Thymus (tissue), 11 donors: ENCODE results near the gene DNAJC30. TPM values are rescaled to one million over a fixed set of nuclear protein-coding genes. Genes with fewer than 3 reads are reported as not detected.
A peak's percentile ranks its signal among the peaks of the same experiment; 100 is the strongest.

ENCODE experiments used
- DNase-seq, 9 donors: peaks; one replicate each; pipeline ENCODE4 v3.0.0-alpha.2; 2013; ENCODE audit warnings: low spot score in 9 of 9, low read depth in 6 of 9, missing footprints in 1 of 9
- H3K27ac ChIP-seq, 2 donors: one replicate each; pipeline ENCODE4 v1.5.1; 2013; ENCODE audit warnings: control low read depth in 1 of 2, low read depth in 1 of 2, low read length in 1 of 2, mild to moderate bottlenecking in 1 of 2, moderate library complexity in 1 of 2
- H3K27me3 ChIP-seq, 2 donors: one replicate each; pipeline ENCODE4 v1.5.1; 2013; ENCODE audit warnings: low read length in 1 of 2; ENCODE audit not compliant: control insufficient read depth in 2 of 2, insufficient read depth in 1 of 2
- H3K36me3 ChIP-seq, 2 donors: one replicate each; pipeline ENCODE4 v1.5.1; 2013; ENCODE audit warnings: low read length in 1 of 2, mild to moderate bottlenecking in 1 of 2, moderate library complexity in 1 of 2; ENCODE audit not compliant: control insufficient read depth in 2 of 2, insufficient read depth in 2 of 2
- H3K4me1 ChIP-seq, 2 donors: one replicate each; pipeline ENCODE4 v1.5.1; 2013; ENCODE audit warnings: low read length in 2 of 2; ENCODE audit not compliant: control insufficient read depth in 2 of 2, insufficient read depth in 2 of 2
- H3K4me3 ChIP-seq, 2 donors: one replicate each; pipeline ENCODE4 v1.5.1; 2013; ENCODE audit warnings: low read length in 2 of 2, control low read depth in 1 of 2, mild to moderate bottlenecking in 1 of 2
- H3K9me3 ChIP-seq, 2 donors: one replicate each; pipeline ENCODE4 v1.5.1; 2013; ENCODE audit warnings: low read length in 1 of 2, mild to moderate bottlenecking in 1 of 2; ENCODE audit not compliant: control insufficient read depth in 2 of 2, insufficient read depth in 1 of 2
- WGBS: extraction: QIAGEN DNeasy Blood & Tissue Kit; methylation state at CpG from one replicate; pipeline ENCODE4 v1.1.7; 2013; 5-methylcytosine and 5-hydroxymethylcytosine counted together
- polyA plus RNA-seq: library from polyadenylated mRNA; stranded (reverse); fragments of 200-250 nt; gene quantifications from one replicate; pipeline ENCODE4 v1.2.3, GENCODE V29; 2013
- total RNA-seq: library from RNA; stranded (reverse); fragments of 120-200 nt; gene quantifications from one replicate; pipeline ENCODE4 v1.2.4, GENCODE V29; 2013
- donor health status: healthy.

Gene DNAJC30
- total and polyA plus RNA-seq, 2 donors, result 3.7 to 8.0 TPM

GRCh38 chr7:73649576-73649975, 33.7 kb downstream of the DNAJC30 start:
- no peak for DNase-seq
- 33% methylated on average over 9 of the region's 9 CpGs for WGBS
- H3K27me3 ChIP-seq, result peaks cover 18 to 74% of the 10 kb centered on the region in 2 donors

GRCh38 chr7:73648593-73649332, 34.5 kb downstream of the DNAJC30 start:
- Histone ChIP-seq H3K4me1 (peaks cover 0 to 2% of the 10 kb centered on the region in 2 donors), H3K27me3 (peaks cover 18 to 77% of the 10 kb centered on the region in 2 donors), H3K4me3 (no peak overlapping the region), H3K36me3 (no peaks in the 10 kb centered on the region), H3K9me3 (no peaks in the 10 kb centered on the region), H3K27ac (no peak overlapping the region)
- WGBS, result 60% methylated on average over 1 of the region's 1 CpG
- no peak for DNase-seq

More at GRCh38 chr7:73649576-73649975, 33.7 kb downstream of the DNAJC30 start:
- no peaks in the 10 kb centered on the region for H3K9me3 ChIP-seq
- no peak overlapping the region for H3K4me3 ChIP-seq
- H3K4me1 ChIP-seq, result peaks cover 0 to 2% of the 10 kb centered on the region in 2 donors
- H3K36me3 ChIP-seq, result no peaks in the 10 kb centered on the region
- no peak overlapping the region for H3K27ac ChIP-seq

GRCh38 chr7:73647725-73648592, 35.3 kb downstream of the DNAJC30 start:
- H3K36me3 ChIP-seq, result no peaks in the 10 kb centered on the region
- WGBS, result 3% methylated on average over 62 of the region's 62 CpGs
- H3K9me3 ChIP-seq, result peaks cover 0 to under 1% of the 10 kb centered on the region in 2 donors
- peaks cover 18 to 77% of the 10 kb centered on the region in 2 donors for H3K27me3 ChIP-seq
- DNase-seq, result peak in 2 of 9 donors; percentile 11 to 13
- H3K4me1 ChIP-seq, result peaks cover 0 to 2% of the 10 kb centered on the region in 2 donors
- H3K27ac ChIP-seq, result no peak overlapping the region
- peak overlapping the region in 1 of 2 donors; percentile 36 for H3K4me3 ChIP-seq

- Histone ChIP-seq H3K4me3 (no peak overlapping the region), H3K36me3 (no peaks in the 10 kb centered on the region), H3K27ac (no peak overlapping the region), H3K27me3 (peaks cover 18 to 71% of the 10 kb centered on the region in 2 donors), H3K9me3 (peaks cover 0 to 10% of the 10 kb centered on the region in 2 donors), H3K4me1 (peaks cover 0 to 2% of the 10 kb centered on the region in 2 donors)
- 46% methylated on average over 16 of the region's 16 CpGs for WGBS
- no peak for DNase-seq
Measured at GRCh38 chr7:73646785-73647724, 36.2 kb downstream of the DNAJC30 start.

GRCh38 chr7:73645643-73646174, 37.5 kb downstream of the DNAJC30 start:
- H3K9me3 ChIP-seq, result peaks cover 3 to 21% of the 10 kb centered on the region in 2 donors
- peaks cover 0 to 2% of the 10 kb centered on the region in 2 donors for H3K4me1 ChIP-seq
- no peaks in the 10 kb centered on the region for H3K36me3 ChIP-seq
- 61% methylated on average over 4 of the region's 4 CpGs for WGBS
- DNase-seq, result no peak
- no peak overlapping the region for H3K27ac ChIP-seq
- H3K27me3 ChIP-seq, result peaks cover 18 to 66% of the 10 kb centered on the region in 2 donors
- H3K4me3 ChIP-seq, result no peak overlapping the region

GRCh38 chr7:73644688-73645286, 38.5 kb downstream of the DNAJC30 start:
- peaks cover 0 to 2% of the 10 kb centered on the region in 2 donors for H3K4me1 ChIP-seq
- peaks cover 3 to 21% of the 10 kb centered on the region in 2 donors for H3K9me3 ChIP-seq
- peaks cover 18 to 56% of the 10 kb centered on the region in 2 donors for H3K27me3 ChIP-seq
- H3K36me3 ChIP-seq, result no peaks in the 10 kb centered on the region
- no peak overlapping the region for H3K27ac ChIP-seq
- no peak overlapping the region for H3K4me3 ChIP-seq
- 75% methylated on average over 5 of the region's 5 CpGs for WGBS
- no peak for DNase-seq

GRCh38 chr7:73642834-73643233, 40.4 kb downstream of the DNAJC30 start:
- H3K36me3 ChIP-seq, result no peaks in the 10 kb centered on the region
- no peak overlapping the region for H3K27ac ChIP-seq
- no peak for DNase-seq
- peaks cover 0 to under 1% of the 10 kb centered on the region in 2 donors for H3K4me1 ChIP-seq
- peaks cover 3 to 21% of the 10 kb centered on the region in 2 donors for H3K9me3 ChIP-seq
- no peak overlapping the region for H3K4me3 ChIP-seq
- peaks cover 12 to 37% of the 10 kb centered on the region in 2 donors for H3K27me3 ChIP-seq
- 89% methylated on average over 2 of the region's 2 CpGs for WGBS

GRCh38 chr7:73638911-73639310, 44.3 kb downstream of the DNAJC30 start:
- H3K27me3 ChIP-seq, result peaks cover 0 to 2% of the 10 kb centered on the region in 2 donors
- no peak overlapping the region for H3K4me3 ChIP-seq
- H3K36me3 ChIP-seq, result no peaks in the 10 kb centered on the region
- H3K27ac ChIP-seq, result no peak overlapping the region
- peaks cover 3 to 21% of the 10 kb centered on the region in 2 donors for H3K9me3 ChIP-seq
- WGBS, result 10% methylated on average over 3 of the region's 3 CpGs
- H3K4me1 ChIP-seq, result no peaks in the 10 kb centered on the region
- DNase-seq, result no peak
